Stimulated activated CD8-positive, alpha-beta memory T cell treated with anti-CD3 and anti-CD28 coated beads, Interleukin-4, amount 100 ng/mL, for 1 hour (primary cell): ENCODE measurements around the gene UNC93A.
"Not testable (repeated sequence)": the region's sequence is repeated elsewhere in the genome, so short reads cannot be mapped to it uniquely, and the experiment has no call there.

Experiments
- DNase-seq, 2 donors: peaks; one replicate each; pipeline ENCODE4 v3.0.0-alpha.2; 2020; ENCODE audit warnings: low read depth in 2 of 2, low spot score in 1 of 2

UNC93A gene

GRCh38 chr6:167338541-167339117, 47.5 kb downstream of the UNC93A start:
- no peak for DNase-seq

GRCh38 chr6:167341038-167341583, 50.0 kb downstream of the UNC93A start:
- no peak for DNase-seq

GRCh38 chr6:167341665-167342655, 50.8 kb downstream of the UNC93A start:
- no peak for DNase-seq

- DNase-seq: no peak
These were observed 51.9 kb downstream of the UNC93A start for GRCh38 chr6:167342879-167343610.

- DNase-seq: no peak
These were observed 54.2 kb downstream of the UNC93A start for GRCh38 chr6:167345348-167345747.

- no peak for DNase-seq
These were observed 54.8 kb downstream of the UNC93A start for GRCh38 chr6:167345960-167346359.

- DNase-seq: no peak
These were observed 56.1 kb downstream of the UNC93A start for GRCh38 chr6:167347226-167347625.

- DNase-seq: no peak
These were observed 58.6 kb downstream of the UNC93A start for GRCh38 chr6:167349631-167350274.

- no peak for DNase-seq
These were observed 59.2 kb downstream of the UNC93A start for GRCh38 chr6:167350275-167350696.

- peak; percentile 52 to 59 for DNase-seq
These were observed 59.9 kb downstream of the UNC93A start for GRCh38 chr6:167350731-167351655.

- no peak for DNase-seq
These were observed 60.7 kb downstream of the UNC93A start for GRCh38 chr6:167351656-167352345.

GRCh38 chr6:167356874-167357273, 65.8 kb downstream of the UNC93A start:
- DNase-seq: no peak

GRCh38 chr6:167358394-167358793, 67.3 kb downstream of the UNC93A start:
- DNase-seq: not testable (repeated sequence)

GRCh38 chr6:167361170-167361569, 70.1 kb downstream of the UNC93A start:
- not testable (repeated sequence) for DNase-seq
